RPMI7951 (cell line): Measurements from ENCODE around the gene NRXN2. TPM values are rescaled to one million over a fixed set of nuclear protein-coding genes. Genes with fewer than 3 reads are reported as not detected.
"Not testable (repeated sequence)": the region's sequence is repeated elsewhere in the genome, so short reads cannot be mapped to it uniquely, and the experiment has no call there.

Experiments
- DNase-seq: peaks from one replicate; pipeline ENCODE4 v3.0.0-alpha.2; 2012; ENCODE audit warnings: low read depth
- total RNA-seq: library from RNA; depleted of rRNA; stranded (reverse); fragments of >200 nt; shearing (Covaris generic); gene quantifications from 2 replicates; pipeline ENCODE4 v1.2.3, GENCODE V29; 2014

The NRXN2 gene
- total RNA-seq, 1 experiment from 2014 or later, result 0.36 TPM

DNA sequence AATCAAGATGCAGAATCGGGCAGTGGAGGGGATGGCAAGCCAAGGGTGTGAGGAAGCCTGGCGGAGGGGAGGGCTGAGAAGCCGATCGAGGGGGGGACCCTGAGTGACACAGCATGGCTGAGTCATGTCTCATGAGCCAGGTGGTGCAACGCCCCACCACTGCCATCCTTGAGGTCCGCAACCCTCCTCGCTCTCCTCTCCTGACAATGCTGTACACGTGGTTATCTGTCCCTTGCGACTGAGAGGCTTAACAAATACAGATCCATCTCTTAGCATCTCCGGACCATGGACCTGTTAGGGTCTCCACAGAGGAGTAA is 117.8 kb downstream of the NRXN2 start:
- DNase-seq, result no peak

GRCh38 chr11:64604458-64605243 is 118.3 kb downstream of the NRXN2 start:
- no peak for DNase-seq

- no peak for DNase-seq
Measured at GRCh38 chr11:64603411-64604110, 119.4 kb downstream of the NRXN2 start.

DNA sequence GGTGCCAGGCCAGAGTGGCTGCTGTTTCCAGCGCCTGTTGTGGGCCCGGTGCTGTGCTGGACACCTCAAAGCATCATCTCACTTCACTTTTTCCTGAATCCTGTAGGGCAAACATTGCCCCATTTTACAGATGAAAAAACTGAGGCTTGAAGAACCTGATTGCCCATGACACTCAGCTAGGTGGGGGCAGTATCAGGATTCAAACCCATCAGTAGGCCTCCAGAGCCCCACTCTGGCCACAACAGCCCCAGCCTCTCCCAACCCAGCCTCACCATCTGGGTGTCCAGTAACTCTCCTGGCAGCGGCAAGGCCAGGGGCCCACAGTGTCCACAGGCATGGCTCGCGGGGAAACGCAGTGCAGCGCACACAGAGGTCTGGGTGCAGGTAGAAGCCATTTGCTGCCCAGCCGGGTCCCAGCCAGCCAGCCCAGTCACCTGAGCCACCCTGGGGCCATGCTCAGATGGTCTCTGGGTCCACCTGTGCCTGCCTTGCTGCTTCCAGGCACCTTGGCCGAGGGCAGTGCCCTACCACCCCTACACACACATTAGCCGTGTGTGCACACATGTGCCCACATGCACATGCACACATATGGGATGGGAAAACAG is 120.4 kb downstream of the NRXN2 start:
- no peak for DNase-seq

- no peak for DNase-seq
Measured at GRCh38 chr11:64601605-64602465, 121.2 kb downstream of the NRXN2 start.

DNA sequence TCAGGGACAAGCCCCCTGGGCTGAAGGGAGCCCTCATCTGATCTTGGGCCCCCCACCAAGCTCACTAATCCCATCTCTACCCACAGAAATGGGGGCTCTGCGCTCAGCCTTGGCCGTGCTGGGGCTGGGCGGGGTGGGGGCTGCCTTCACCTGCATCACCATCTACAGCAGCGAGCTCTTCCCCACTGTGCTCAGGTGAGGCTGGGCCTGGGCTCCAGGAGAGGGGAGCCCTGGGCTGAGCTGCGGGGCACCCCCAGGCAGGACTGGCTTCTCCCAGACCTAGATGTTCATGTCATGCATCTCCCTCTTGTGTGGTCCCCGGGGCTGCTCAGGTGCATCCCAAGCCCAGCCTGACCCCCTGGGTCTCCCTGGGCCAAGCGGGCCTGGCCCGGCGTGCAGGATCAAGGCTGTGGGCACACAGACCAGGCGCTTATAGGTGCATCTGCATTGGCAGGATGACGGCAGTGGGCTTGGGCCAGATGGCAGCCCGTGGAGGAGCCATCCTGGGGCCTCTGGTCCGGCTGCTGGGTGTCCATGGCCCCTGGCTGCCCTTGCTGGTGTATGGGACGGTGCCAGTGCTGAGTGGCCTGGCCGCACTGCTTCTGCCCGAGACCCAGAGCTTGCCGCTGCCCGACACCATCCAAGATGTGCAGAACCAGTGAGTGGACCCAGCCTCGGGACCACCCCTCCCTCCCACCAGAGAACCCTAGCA is 122.6 kb downstream of the NRXN2 start:
- DNase-seq, result no peak

DNA sequence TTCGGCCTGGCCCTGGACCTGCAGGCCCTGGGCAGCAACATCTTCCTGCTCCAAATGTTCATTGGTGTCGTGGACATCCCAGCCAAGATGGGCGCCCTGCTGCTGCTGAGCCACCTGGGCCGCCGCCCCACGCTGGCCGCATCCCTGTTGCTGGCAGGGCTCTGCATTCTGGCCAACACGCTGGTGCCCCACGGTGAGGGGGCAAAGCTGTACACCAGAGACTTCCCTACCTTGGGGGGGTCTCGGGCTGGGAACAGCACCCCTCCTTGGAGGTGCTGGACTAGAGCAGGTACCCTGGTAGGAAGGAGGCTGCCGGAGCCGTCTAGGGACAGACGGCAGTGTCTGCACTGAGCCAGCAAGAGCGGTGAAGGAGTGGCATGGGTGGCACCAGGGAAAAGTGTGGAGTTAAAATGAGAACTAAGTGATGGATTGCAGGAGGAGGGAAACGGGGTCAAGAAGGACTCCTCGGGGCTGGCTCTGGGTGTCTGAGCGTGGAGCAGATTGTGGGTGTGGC is 123.2 kb downstream of the NRXN2 start:
- no peak for DNase-seq

GRCh38 chr11:64598797-64599697 is 124.0 kb downstream of the NRXN2 start:
- no peak for DNase-seq

- no peak for DNase-seq
Measured at GRCh38 chr11:64598106-64598796, 124.7 kb downstream of the NRXN2 start.

GRCh38 chr11:64597671-64598101 is 125.3 kb downstream of the NRXN2 start:
- no peak for DNase-seq

DNA sequence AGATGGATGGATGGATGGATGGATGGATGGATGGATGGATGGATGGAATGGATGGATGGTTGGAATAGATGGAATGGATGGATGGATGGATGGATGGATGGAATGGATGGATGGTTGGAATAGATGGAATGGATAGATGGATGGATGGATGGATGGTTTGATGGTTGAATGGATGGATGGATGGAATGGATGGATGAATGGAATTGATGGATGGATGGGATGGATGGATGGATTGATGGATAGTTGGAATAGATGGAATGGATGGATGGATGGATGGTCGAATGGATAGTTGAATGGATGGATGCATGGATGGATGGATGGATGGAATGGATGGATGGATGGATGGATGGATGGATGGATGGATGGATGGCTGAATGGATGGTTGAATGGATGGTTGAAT is 127.1 kb downstream of the NRXN2 start:
- DNase-seq, result not testable (repeated sequence)

GRCh38 chr11:64594159-64594939 is 128.6 kb downstream of the NRXN2 start:
- no peak for DNase-seq

GRCh38 chr11:64593156-64594105 is 129.6 kb downstream of the NRXN2 start:
- no peak for DNase-seq

- no peak for DNase-seq
Measured at GRCh38 chr11:64592656-64593055, 130.3 kb downstream of the NRXN2 start.

DNA sequence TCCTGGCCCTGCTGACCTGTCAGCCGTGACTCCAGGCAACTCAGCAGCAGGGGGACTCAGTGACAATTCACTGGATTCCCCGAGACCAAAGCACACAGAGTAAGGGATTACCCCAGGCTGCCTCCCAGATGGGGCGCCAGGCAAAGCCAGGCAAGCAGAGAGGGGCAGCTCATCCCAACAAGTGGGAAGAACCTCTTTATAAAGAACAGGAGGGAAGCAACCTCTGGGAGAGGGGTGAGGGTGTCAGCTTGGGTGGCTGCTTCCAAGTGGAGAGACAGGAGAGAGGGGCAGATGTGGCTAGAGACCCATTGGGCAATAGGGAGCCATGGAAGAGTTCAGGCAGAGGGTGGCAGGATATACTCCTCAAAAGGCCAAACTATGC is 130.8 kb downstream of the NRXN2 start:
- no peak for DNase-seq

GRCh38 chr11:64591257-64592233 is 131.5 kb downstream of the NRXN2 start:
- no peak for DNase-seq
